ENCODE results near the gene P2RY8. TPM values are rescaled to one million over a fixed set of nuclear protein-coding genes. Genes with fewer than 3 reads are reported as not detected.
A peak's percentile ranks its signal among the peaks of the same experiment; 100 is the strongest.

P2RY8 gene
- total RNA-seq, 1 experiment from 2014 or later: 0.37 TPM

GRCh38 chrX:1496076-1496475 lies 40.9 kb downstream of the P2RY8 start (continued):
- TF ChIP-seq ARID4B (CRISPR knock-in tag; IDR thresholded peaks at IDR 0.05; ENCODE audit: borderline replicate concordance) (no peak), CBFB (CRISPR knock-in tag; IDR thresholded peaks at IDR 0.05; ENCODE audit: low read depth) (no peak), NR3C1 (CRISPR knock-in tag; conservative IDR thresholded peaks at IDR 0.05; ENCODE audit: low read depth) (no peak)

- CTCF ChIA-PET: no interaction called here
- ATAC-seq (peak; percentile 38), DNase-seq (ENCODE audit: low spot score) (no peak)
- Mint-ChIP-seq H3K27me3 (ENCODE audit: low read depth) (peaks cover 16% of the 10 kb centered on the region), H3K27ac (no peak overlapping the region), H3K4me3 (peak overlapping the region; percentile 14), H3K4me1 (peaks cover 9% of the 10 kb centered on the region), H3K9me3 (peaks cover 19% of the 10 kb centered on the region), H3K36me3 (peaks cover 15% of the 10 kb centered on the region)
- POLR2A ChIA-PET: no interaction called here
- TF ChIP-seq ZNF263 (CRISPR knock-in tag; IDR thresholded peaks at IDR 0.05; ENCODE audit: low read depth): no peak
- no peak for TF ChIP-seq PRDM15 (CRISPR knock-in tag; IDR thresholded peaks at IDR 0.05)
- no peak for TF ChIP-seq ZNF423 (CRISPR knock-in tag; IDR thresholded peaks at IDR 0.05)
- no peak for TF ChIP-seq CBFB (CRISPR knock-in tag; IDR thresholded peaks at IDR 0.05; ENCODE audit: low read depth)
- no peak for TF ChIP-seq ZNF396 (CRISPR knock-in tag; IDR thresholded peaks at IDR 0.05; ENCODE audit: borderline replicate concordance)
- TF ChIP-seq GRHL2 (CRISPR knock-in tag; IDR thresholded peaks at IDR 0.05; ENCODE audit: insufficient replicate concordance, severe bottlenecking): no peak
- TF ChIP-seq ELF4 (CRISPR knock-in tag; IDR thresholded peaks at IDR 0.05; ENCODE audit: low read depth): no peak
- no peak for TF ChIP-seq HMGXB4 (CRISPR knock-in tag; IDR thresholded peaks at IDR 0.05)
- TF ChIP-seq GABPB1 (CRISPR knock-in tag; IDR thresholded peaks at IDR 0.05): no peak
- TF ChIP-seq TP53 (CRISPR knock-in tag; IDR thresholded peaks at IDR 0.05): no peak
- no peak for TF ChIP-seq AR (CRISPR knock-in tag; IDR thresholded peaks at IDR 0.05)
- no peak for TF ChIP-seq SOX15 (CRISPR knock-in tag; IDR thresholded peaks at IDR 0.05)
- TF ChIP-seq RELA (CRISPR knock-in tag; IDR thresholded peaks at IDR 0.05; ENCODE audit: borderline replicate concordance): no peak
- no peak for TF ChIP-seq ATF3 (CRISPR knock-in tag; conservative IDR thresholded peaks at IDR 0.05)
- TF ChIP-seq NR2C2 (CRISPR knock-in tag; IDR thresholded peaks at IDR 0.05): no peak
- TF ChIP-seq ARID4B (CRISPR knock-in tag; IDR thresholded peaks at IDR 0.05; ENCODE audit: borderline replicate concordance): no peak
- no peak for TF ChIP-seq FOXJ3 (CRISPR knock-in tag; IDR thresholded peaks at IDR 0.05; ENCODE audit: borderline replicate concordance)
Measured at GRCh38 chrX:1493877-1494510, 43.0 kb downstream of the P2RY8 start.
